Astrocyte of the spinal cord (primary cell): Measurements from ENCODE around the gene IL22RA2.
"Not testable (repeated sequence)": the region's sequence is repeated elsewhere in the genome, so short reads cannot be mapped to it uniquely, and the experiment has no call there.

Source experiments
- DNase-seq: peaks from one replicate; pipeline ENCODE4 v3.0.0; 2011; ENCODE audit warnings: low read depth, low spot score
- H3K4me3 ChIP-seq: 2 replicates; pipeline ENCODE4 v1.5.1; 2011; ENCODE audit warnings: low read depth, mild to moderate bottlenecking, low read length, moderate library complexity
- in situ Hi-C: cut with HindIII; loops from 2 replicates; pipeline ENCODE4 v1.10.0; 2017; ENCODE audit warnings: low sequenced_read_pairs
- TF ChIP-seq, protein P1 (sequence below): IDR thresholded peaks from 2 replicates; pipeline ENCODE4 v1.5.1; 2012; ENCODE audit warnings: low read depth, mild to moderate bottlenecking, low read length, inconsistent platforms

IL22RA2 gene

GRCh38 chr6:137216875-137217553 lies 43.6 kb upstream of the IL22RA2 start:
- peak overlapping the region; percentile 92 for H3K4me3 ChIP-seq
- in situ Hi-C loops = no loop called here
- DNase-seq = no peak
- TF ChIP-seq, protein P1, sequence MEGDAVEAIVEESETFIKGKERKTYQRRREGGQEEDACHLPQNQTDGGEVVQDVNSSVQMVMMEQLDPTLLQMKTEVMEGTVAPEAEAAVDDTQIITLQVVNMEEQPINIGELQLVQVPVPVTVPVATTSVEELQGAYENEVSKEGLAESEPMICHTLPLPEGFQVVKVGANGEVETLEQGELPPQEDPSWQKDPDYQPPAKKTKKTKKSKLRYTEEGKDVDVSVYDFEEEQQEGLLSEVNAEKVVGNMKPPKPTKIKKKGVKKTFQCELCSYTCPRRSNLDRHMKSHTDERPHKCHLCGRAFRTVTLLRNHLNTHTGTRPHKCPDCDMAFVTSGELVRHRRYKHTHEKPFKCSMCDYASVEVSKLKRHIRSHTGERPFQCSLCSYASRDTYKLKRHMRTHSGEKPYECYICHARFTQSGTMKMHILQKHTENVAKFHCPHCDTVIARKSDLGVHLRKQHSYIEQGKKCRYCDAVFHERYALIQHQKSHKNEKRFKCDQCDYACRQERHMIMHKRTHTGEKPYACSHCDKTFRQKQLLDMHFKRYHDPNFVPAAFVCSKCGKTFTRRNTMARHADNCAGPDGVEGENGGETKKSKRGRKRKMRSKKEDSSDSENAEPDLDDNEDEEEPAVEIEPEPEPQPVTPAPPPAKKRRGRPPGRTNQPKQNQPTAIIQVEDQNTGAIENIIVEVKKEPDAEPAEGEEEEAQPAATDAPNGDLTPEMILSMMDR = no peak

- TF ChIP-seq, protein P1 = no peak
- no peak for DNase-seq
- H3K4me3 ChIP-seq = no peak overlapping the region
- in situ Hi-C loops = no loop called here
These were observed 42.7 kb upstream of the IL22RA2 start for GRCh38 chr6:137216106-137216505.

- H3K4me3 ChIP-seq, DNase-seq, in situ Hi-C loops: not testable (repeated sequence)
These were observed 42.2 kb upstream of the IL22RA2 start for GRCh38 chr6:137215630-137216029.

GRCh38 chr6:137214931-137215330 lies 41.5 kb upstream of the IL22RA2 start:
- H3K4me3 ChIP-seq = no peak overlapping the region
- DNase-seq = no peak
- TF ChIP-seq, protein P1 = no peak
- in situ Hi-C loops = no loop called here

GRCh38 chr6:137213813-137214212 lies 40.4 kb upstream of the IL22RA2 start:
- in situ Hi-C loops = no loop called here
- no peak for DNase-seq

DNA sequence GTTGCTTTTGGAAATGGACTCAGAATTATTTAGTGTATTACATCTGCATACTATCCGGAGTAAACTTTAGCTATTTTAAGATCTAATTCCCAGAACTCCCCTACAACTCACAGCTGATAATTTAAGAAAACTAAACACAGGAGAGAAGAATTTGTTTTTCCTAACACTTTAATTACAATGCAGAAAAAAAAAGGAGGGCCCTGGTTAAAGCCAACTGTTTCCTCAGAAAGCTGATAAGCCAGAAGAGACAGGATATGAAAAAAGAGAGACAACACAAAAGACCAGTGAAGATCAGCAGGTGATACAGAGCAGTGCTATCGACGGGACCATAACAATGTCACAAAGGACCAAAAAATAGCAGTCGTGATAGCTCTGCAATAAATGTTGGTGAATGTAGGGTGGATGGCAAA lies 39.9 kb upstream of the IL22RA2 start:
- in situ Hi-C loops = no loop called here
- DNase-seq = no peak
- H3K4me3 ChIP-seq = no peak overlapping the region
- TF ChIP-seq, protein P1 = no peak

More at GRCh38 chr6:137213813-137214212, 40.4 kb upstream of the IL22RA2 start:
- TF ChIP-seq, protein P1 = no peak
- H3K4me3 ChIP-seq = no peak overlapping the region

DNA sequence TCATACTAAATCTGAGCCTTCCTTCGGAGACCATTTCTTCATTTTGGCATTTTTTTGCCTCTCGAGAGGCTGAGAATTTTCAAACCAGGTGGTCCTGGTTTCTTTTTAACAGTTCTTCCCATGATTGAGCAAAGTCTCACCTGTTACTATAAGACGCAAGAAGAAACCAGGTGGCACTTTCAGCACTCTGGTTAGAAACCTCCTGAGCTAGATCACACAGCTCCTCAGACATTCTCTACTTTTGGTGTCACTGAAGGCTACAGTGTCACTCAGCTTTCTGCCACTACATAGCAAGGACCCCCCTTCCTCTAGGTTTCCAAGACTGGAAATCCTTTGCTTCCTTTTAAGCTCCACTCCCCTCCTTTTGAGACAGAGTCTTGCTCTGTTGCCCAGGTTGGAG lies 38.5 kb upstream of the IL22RA2 start:
- in situ Hi-C loops = no loop called here
- DNase-seq = no peak
- H3K4me3 ChIP-seq = no peak overlapping the region
- TF ChIP-seq, protein P1 = no peak
